ENCODE data around the gene ODF2. TPM values are rescaled to one million over a fixed set of nuclear protein-coding genes. Genes with fewer than 3 reads are reported as not detected.

The ODF2 gene
- total and polyA plus RNA-seq, 2 of the 13 experiments (the other 11 are each of a cell fraction or from before 2014, with no cell fraction given) = 9.8 to 31.3 TPM

GRCh38 chr9:128479262-128479661 lies 23.5 kb downstream of the ODF2 start (continued):
- no peak for TF ChIP-seq CSRNP1 (CRISPR knock-in tag; IDR thresholded peaks at IDR 0.05)
- TF ChIP-seq MNT (IDR thresholded peaks at IDR 0.05) = no peak
- no peak for TF ChIP-seq KLF12 (CRISPR knock-in tag; IDR thresholded peaks at IDR 0.05; ENCODE audit: borderline replicate concordance)

GRCh38 chr9:128481561-128481960 lies 25.8 kb downstream of the ODF2 start:
- POLR2A ChIA-PET = no interaction called here
- H2AFZ ChIP-seq (ENCODE audit: low read length) = no peak overlapping the region
- no TSS peak for BruUV-seq (replicated peaks)
- ATAC-seq = no peak
- DNase-seq (ENCODE audit: low spot score) = no peak
- H3K9me3 ChIP-seq (ENCODE audit: low read length) = no peaks in the 10 kb centered on the region
- WGBS (ENCODE audit: low lambda C conversion rate) = 96% methylated on average over 10 of the region's 10 CpGs
- peaks cover 24 to 58% of the 10 kb centered on the region in 2 experiments for H3K36me3 ChIP-seq (replicated peaks in 1 of 2; ENCODE audit: control insufficient read depth in 1 of 2, insufficient read depth in 2 of 2, low read length in 2 of 2)
- CTCF ChIA-PET (ENCODE audit: low intra/inter-chr PET ratio, low total read pairs) = no interaction called here
- no peak for FAIRE-seq
- H3K27ac ChIP-seq (ENCODE audit: extremely low read length, insufficient read depth, low read length) = no peak overlapping the region
- H4K20me1 ChIP-seq (ENCODE audit: insufficient read depth, low read length) = no peaks in the 10 kb centered on the region
- intact Hi-C loops (cut with micrococcal nuclease; ENCODE audit: unreplicated experiment) (no loop called here), in situ Hi-C loops (cut with HindIII; ENCODE audit: extremely low pct_ligation_motif_present, low pct_unique_long_range_greater_than_20kb) (no loop called here)
- no peak overlapping the region for H3K4me3 ChIP-seq (replicated peaks in 1 of 3; ENCODE audit: insufficient read depth in 1 of 3, low read depth in 2 of 3, low read length in 3 of 3)
- no peak overlapping the region for H3K4me2 ChIP-seq (ENCODE audit: low read depth, low read length)
- H3K4me1 ChIP-seq (ENCODE audit: insufficient read depth, low read length) = no peaks in the 10 kb centered on the region
- no peaks in the 10 kb centered on the region for H3K79me2 ChIP-seq (ENCODE audit: insufficient read depth, low read length)
- TF ChIP-seq ZNF629 (CRISPR knock-in tag; conservative IDR thresholded peaks at IDR 0.05) (peak; percentile 79), IKZF5 (CRISPR knock-in tag; IDR thresholded peaks at IDR 0.05) (no peak)
- H3K27me3 ChIP-seq (ENCODE audit: control insufficient read depth in 1 of 2, insufficient read depth in 2 of 2, low read length in 2 of 2) = no peaks in the 10 kb centered on the region
- no peak overlapping the region for H3K9ac ChIP-seq (ENCODE audit: insufficient read depth, low read depth, low read length)

All from HepG2 (cell line).